PC-3 (cell line): ENCODE data around the gene GAGE12J.
"Not testable (repeated sequence)": the region's sequence is repeated elsewhere in the genome, so short reads cannot be mapped to it uniquely, and the experiment has no call there.

ENCODE experiments used
- EZH2 ChIP-seq: fragments of 300-600 bp; sonication (generic); IDR thresholded peaks from one replicate; pipeline ENCODE4 v1.6.1; 2017; ENCODE audit warnings: antibody characterized with exemption, mild to moderate bottlenecking, low read length; ENCODE audit not compliant: unreplicated experiment
- TF ChIP-seq, protein P1 (sequence below): fragments of 300-600 bp; sonication (generic); conservative IDR thresholded peaks from 2 replicates; pipeline ENCODE4 v1.5.1; 2017; ENCODE audit warnings: antibody characterized with exemption, low read depth, mild to moderate bottlenecking, low read length

DNA sequence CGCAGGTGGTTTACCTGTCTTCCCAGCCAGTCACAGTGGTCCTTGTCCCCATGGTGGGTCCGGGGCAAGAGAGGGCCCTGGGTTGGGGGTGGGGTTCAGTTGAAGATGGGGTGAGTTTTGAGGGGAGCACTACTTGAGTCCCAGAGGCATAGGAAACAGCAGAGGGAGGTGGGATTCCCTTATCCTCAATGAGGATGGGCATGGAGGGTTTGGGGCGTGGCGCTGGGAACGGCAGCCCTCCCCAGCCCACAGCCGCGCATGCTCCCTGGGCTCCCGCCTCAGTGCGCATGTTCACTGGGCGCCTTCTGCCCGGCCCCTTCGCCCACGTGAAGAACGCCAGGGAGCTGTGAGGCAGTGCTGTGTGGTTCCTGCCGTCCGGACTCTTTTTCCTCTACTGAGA lies 9.4 kb downstream of the GAGE12J start, which contains the start of gene GAGE13:
- TF ChIP-seq, protein P1, sequence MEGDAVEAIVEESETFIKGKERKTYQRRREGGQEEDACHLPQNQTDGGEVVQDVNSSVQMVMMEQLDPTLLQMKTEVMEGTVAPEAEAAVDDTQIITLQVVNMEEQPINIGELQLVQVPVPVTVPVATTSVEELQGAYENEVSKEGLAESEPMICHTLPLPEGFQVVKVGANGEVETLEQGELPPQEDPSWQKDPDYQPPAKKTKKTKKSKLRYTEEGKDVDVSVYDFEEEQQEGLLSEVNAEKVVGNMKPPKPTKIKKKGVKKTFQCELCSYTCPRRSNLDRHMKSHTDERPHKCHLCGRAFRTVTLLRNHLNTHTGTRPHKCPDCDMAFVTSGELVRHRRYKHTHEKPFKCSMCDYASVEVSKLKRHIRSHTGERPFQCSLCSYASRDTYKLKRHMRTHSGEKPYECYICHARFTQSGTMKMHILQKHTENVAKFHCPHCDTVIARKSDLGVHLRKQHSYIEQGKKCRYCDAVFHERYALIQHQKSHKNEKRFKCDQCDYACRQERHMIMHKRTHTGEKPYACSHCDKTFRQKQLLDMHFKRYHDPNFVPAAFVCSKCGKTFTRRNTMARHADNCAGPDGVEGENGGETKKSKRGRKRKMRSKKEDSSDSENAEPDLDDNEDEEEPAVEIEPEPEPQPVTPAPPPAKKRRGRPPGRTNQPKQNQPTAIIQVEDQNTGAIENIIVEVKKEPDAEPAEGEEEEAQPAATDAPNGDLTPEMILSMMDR = not testable (repeated sequence)
- not testable (repeated sequence) for TF ChIP-seq EZH2
